ENCODE measurements around the gene ADRA1B. TPM values are rescaled to one million over a fixed set of nuclear protein-coding genes. Genes with fewer than 3 reads are reported as not detected.
A peak's percentile ranks its signal among the peaks of the same experiment; 100 is the strongest.
"Not testable (repeated sequence)": the region's sequence is repeated elsewhere in the genome, so short reads cannot be mapped to it uniquely, and the experiment has no call there.

The ADRA1B gene
- total RNA-seq, 1 experiment from 2014 or later = not detected

DNA sequence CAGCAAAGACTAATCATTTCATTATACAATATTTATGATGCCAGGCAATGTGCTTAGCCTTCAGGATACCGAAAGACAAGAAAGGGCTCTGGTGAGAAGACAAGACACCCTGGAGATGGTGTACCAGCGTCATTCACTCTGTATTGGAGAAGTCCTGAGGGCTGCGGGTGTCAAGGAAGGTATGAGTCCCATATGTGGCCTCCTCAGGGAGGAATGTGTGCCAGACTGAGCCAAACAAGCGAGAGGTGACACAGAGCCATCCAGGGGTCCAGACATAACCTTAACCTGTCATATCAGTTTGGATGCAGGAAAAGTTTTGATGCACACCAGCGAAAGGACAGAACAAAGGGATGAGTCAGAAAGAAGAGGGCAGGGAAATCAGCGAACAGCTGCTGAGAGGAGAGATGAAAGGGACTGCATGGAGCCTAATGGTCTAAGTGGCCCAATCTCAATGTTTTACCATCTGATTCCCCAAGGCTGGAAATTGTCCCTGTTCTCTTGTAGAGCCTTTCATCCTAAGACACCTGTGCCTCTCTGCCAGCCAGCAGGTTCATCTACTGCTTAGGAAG, 38.9 kb downstream of the ADRA1B start:
- DNase-seq = peak in 1 of 2 experiments; percentile 16
- H3K27me3 ChIP-seq = peaks cover 6% of the 10 kb centered on the region; the same call in 1 of the 2 replicates
- H3K4me3 ChIP-seq = no peak overlapping the region
- H3K27ac ChIP-seq = no peak overlapping the region
- no peaks in the 10 kb centered on the region for H3K4me1 ChIP-seq
- no peaks in the 10 kb centered on the region for H3K36me3 ChIP-seq
- H3K9me3 ChIP-seq (replicated peaks) = no peaks in the 10 kb centered on the region

DNA sequence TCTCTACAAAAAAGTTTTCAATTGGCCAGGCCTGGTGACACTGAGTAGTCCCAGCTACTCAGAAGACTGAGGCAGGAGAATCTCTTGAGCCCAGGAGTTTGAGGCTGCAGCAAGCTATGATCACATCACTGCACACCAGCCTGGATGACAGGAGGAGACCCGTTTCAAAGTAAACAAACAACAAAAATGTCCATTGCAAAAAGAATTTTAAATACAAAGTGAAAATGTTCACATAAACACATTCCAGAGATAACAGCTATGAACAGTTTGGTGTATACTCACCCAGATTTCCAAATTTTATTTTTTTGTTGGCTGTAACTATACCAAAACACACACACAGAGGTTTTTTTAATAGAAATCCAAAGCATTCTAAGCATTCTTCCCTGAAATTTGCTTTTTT, 39.8 kb downstream of the ADRA1B start:
- DNase-seq = no peak
- Histone ChIP-seq H3K9me3 (replicated peaks) (no peaks in the 10 kb centered on the region), H3K27ac (no peak overlapping the region), H3K36me3 (no peaks in the 10 kb centered on the region), H3K27me3 (peaks cover 8% of the 10 kb centered on the region), H3K4me1 (no peaks in the 10 kb centered on the region), H3K4me3 (no peak overlapping the region)

DNA sequence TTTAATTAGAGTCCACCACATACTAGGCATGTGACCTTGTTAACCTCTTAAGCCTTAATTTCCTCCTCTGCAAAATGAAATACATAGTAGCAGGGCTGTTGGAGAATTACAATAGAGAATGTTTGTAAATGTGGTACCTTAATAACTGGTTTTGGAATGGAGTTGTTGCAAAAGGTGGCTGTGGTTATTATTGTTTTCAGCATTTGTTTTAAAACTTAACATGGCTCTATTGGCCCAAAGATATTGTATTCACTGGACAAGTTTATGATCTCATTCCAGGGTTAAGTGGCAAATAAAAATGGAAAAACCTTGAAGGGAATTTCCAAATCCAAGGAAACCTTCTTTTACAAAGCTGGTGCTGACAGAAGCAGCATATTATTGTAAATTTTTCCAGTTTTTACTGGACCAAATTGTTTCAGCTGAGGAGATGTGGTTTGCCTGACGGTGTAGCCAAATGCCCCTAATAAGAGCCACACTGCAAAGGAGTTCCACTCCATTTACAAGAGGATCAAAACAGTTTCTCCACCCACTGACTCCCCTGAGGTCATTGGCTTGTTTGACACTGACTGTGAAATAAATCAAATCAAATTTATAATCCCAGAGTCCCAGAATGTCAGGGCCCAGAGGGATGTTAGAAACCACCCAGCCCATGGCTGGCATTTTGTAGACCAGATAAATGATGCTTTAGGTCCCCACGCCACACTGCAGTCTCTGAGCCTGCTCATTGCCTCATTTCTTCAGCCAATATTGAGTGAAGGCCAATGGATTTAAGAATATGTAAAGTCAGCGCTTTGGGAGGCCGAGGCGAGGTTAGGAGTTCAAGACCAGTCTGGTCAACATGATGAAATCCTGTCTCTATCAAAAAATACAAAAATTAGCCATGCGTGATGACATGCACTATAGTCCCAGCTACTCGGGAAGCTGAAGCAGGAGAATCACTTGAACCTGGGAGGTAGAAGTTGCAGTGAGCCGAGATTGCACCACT, 45.2 kb downstream of the ADRA1B start:
- H3K4me3 ChIP-seq = no peak overlapping the region
- no peaks in the 10 kb centered on the region for H3K36me3 ChIP-seq
- DNase-seq = no peak
- no peaks in the 10 kb centered on the region for H3K4me1 ChIP-seq
- H3K27ac ChIP-seq = no peak overlapping the region
- H3K9me3 ChIP-seq (replicated peaks) = no peaks in the 10 kb centered on the region
- H3K27me3 ChIP-seq = peaks cover 2% of the 10 kb centered on the region

DNA sequence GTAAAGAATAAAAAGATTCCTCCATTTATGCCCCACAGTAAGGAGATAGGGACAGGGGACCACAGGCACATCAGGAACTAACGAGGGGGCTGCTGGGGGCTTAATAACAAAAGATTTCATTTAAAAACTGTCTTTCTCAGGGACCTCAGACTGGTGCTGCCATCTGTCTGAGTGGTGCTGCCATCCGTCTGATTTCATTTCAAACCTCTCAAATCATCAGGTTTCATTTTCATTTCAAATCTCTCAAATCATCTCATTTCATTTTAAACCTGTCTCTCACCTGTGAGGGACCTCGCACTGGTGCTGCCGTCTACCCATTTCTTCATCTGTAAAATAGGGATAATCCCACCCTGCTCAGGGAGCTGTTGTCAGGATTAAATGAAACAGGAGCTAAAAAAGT, 45.9 kb downstream of the ADRA1B start:
- H3K4me3 ChIP-seq = no peak overlapping the region
- no peaks in the 10 kb centered on the region for H3K9me3 ChIP-seq (replicated peaks)
- DNase-seq = no peak
- no peaks in the 10 kb centered on the region for H3K4me1 ChIP-seq
- H3K27ac ChIP-seq = no peak overlapping the region
- no peaks in the 10 kb centered on the region for H3K36me3 ChIP-seq
- peaks cover 2% of the 10 kb centered on the region for H3K27me3 ChIP-seq

DNA sequence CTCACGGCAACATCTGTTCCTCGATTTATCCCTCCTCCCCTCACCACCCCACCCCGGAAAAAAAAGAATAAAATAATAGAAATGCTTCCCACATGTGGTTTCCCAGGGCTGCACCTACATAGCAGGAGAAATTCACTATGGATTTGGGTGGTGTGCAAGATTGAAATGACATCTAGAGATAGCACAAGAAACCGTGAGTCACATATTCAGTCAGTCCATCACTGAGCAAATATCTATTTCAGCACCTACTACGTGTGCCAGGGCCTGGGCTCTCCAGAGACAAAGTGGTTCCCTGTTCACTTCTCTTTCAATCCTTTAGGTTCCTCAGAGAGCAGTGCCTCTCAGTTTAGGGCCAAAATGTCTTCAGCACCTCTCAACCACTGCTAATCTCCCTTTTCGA, 47.7 kb downstream of the ADRA1B start:
- no peaks in the 10 kb centered on the region for H3K9me3 ChIP-seq (replicated peaks)
- no peaks in the 10 kb centered on the region for H3K36me3 ChIP-seq
- H3K27me3 ChIP-seq = peaks cover 2% of the 10 kb centered on the region
- DNase-seq = no peak
- H3K4me3 ChIP-seq = no peak overlapping the region
- H3K27ac ChIP-seq = no peak overlapping the region
- H3K4me1 ChIP-seq = no peaks in the 10 kb centered on the region

DNA sequence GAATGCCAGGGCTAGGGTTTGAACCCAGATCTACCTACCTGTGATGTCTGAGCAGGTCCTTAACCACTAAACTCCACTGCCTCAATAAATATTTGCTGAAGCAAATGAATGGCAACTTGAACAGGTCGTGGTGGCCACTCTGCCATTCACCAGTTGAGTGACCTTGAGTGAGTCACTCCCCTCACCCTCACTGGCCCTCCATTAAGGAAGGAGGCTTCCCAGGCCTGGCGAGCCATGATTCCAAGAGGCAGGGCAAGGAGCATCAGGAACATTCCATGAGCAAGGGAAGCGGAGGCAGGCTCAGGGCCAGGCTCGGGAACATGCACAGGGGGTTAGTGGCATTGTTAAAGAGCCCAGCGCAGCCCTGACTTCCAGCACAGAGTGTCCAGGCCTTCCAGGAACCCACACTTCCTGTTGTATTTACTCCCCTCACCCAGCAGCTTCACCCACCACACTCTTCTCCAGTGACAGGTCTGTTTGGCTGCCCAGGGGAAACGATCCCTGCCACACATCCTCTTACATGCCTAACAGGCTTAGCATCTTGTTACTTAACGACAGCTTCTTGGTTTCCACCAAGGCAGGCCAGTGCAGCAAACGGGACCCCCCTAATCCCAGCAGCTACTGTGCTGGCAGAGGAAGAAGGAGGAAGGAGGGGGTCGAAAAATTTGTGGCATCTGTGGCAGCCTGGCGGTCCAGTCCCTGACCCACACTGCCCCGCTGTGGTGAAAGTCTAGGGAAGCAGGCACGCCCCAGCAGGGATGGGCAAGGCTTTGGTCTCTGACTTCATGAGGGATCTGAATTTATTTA, 49.0 kb downstream of the ADRA1B start:
- Histone ChIP-seq H3K27ac (no peak overlapping the region), H3K36me3 (no peaks in the 10 kb centered on the region), H3K4me1 (no peaks in the 10 kb centered on the region), H3K27me3 (peaks cover 2% of the 10 kb centered on the region), H3K9me3 (replicated peaks) (no peaks in the 10 kb centered on the region), H3K4me3 (no peak overlapping the region)
- DNase-seq = peak; percentile 49 to 68

DNA sequence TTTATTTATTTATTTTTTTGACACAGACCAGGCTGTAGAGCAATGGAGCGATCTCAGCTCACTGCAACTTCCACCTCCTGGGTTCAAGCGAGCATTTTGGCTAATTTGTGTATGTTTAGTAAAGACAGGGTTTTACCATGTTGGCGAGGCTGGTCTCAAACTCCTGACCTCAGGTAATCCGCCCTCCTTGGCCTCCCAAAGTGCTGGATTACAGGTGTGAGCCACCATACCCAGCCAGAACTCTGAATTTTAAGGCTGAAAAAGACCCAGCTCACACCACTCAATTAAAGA, 49.5 kb downstream of the ADRA1B start:
- not testable (repeated sequence) for DNase-seq; H3K36me3 ChIP-seq; H3K27me3 ChIP-seq; H3K27ac ChIP-seq; H3K4me3 ChIP-seq; H3K9me3 ChIP-seq (replicated peaks); H3K4me1 ChIP-seq

DNA sequence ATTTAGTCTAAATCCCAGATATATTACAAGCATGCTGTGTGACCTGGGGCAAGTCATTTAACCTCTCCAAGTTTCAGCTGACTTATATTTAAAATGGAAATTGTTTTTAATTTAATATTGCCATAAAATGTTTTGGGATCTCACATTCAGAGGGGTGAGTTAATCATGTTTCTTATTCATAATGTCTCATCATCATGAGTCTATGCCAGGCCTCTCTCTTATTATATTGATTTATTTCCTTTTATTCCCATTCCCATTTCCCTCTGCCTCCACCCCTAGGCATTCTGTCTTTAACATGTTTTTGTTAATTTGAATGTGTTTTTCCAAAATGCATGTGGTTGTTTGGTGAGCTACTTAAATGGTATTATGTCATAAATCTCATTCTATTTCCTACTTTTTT, 53.7 kb downstream of the ADRA1B start:
- no peak for DNase-seq
- H3K36me3 ChIP-seq = no peaks in the 10 kb centered on the region
- no peaks in the 10 kb centered on the region for H3K9me3 ChIP-seq (replicated peaks)
- no peaks in the 10 kb centered on the region for H3K4me1 ChIP-seq
- H3K27me3 ChIP-seq = no peaks in the 10 kb centered on the region; the same call in 1 of the 2 replicates
- no peak overlapping the region for H3K4me3 ChIP-seq
- H3K27ac ChIP-seq = no peak overlapping the region

DNA sequence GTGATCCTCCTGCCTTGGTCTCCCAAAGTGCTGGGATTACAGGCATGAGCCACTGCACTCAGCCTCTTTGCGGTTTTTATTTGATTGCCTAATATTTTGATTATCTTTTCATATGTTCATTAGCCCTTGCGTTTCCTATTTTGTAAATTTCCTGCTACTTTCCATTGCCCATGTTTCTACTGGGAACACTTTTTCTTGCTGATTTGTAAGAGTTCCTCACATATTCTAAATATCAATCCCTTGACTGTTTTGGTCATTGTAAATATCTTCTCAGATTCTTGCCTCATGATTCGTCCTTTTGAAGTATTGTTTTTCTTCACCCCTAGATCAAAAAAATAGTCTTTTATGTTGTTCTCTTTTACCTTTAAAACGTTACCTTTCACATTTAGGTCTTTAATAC, 54.8 kb downstream of the ADRA1B start:
- Histone ChIP-seq H3K27me3 (no peaks in the 10 kb centered on the region; the same call in 1 of the 2 replicates), H3K36me3 (no peaks in the 10 kb centered on the region), H3K4me1 (0 out of 2 replicates have a peak, but pooled peaks cover 4% of the 10 kb centered on the region), H3K4me3 (no peak overlapping the region), H3K27ac (no peak overlapping the region), H3K9me3 (replicated peaks) (no peaks in the 10 kb centered on the region)
- DNase-seq = no peak

DNA sequence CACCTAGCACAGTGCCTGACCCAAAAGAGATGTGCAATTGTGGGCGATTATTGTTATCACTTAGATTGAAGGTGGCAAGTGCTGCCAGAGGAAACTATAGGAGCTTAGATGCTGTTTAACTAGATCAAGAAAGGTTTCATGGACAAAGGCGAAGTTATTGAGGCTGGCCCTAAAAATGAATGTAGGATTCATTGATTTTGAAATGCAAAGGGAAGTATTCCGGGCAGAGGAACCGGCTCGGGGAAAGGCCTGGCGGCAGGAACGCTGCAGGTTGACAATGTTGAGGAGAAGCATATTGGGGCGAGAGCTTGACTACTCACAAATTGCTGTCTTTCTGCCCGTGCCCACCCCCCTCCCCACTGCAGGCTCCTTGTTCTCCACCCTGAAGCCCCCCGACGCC, 55.2 kb downstream of the ADRA1B start:
- no peak for DNase-seq
- H3K4me1 ChIP-seq = 0 out of 2 replicates have a peak, but pooled peaks cover 4% of the 10 kb centered on the region
- no peak overlapping the region for H3K27ac ChIP-seq
- no peak overlapping the region for H3K4me3 ChIP-seq
- no peaks in the 10 kb centered on the region for H3K36me3 ChIP-seq
- H3K27me3 ChIP-seq = no peaks in the 10 kb centered on the region; the same call in 1 of the 2 replicates
- H3K9me3 ChIP-seq (replicated peaks) = no peaks in the 10 kb centered on the region

DNA sequence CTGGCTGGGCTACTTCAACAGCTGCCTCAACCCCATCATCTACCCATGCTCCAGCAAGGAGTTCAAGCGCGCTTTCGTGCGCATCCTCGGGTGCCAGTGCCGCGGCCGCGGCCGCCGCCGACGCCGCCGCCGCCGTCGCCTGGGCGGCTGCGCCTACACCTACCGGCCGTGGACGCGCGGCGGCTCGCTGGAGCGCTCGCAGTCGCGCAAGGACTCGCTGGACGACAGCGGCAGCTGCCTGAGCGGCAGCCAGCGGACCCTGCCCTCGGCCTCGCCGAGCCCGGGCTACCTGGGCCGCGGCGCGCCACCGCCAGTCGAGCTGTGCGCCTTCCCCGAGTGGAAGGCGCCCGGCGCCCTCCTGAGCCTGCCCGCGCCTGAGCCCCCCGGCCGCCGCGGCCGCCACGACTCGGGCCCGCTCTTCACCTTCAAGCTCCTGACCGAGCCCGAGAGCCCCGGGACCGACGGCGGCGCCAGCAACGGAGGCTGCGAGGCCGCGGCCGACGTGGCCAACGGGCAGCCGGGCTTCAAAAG, 55.7 kb downstream of the ADRA1B start:
- DNase-seq = no peak
- Histone ChIP-seq H3K27ac (no peak overlapping the region), H3K27me3 (no peaks in the 10 kb centered on the region; the same call in 1 of the 2 replicates), H3K4me3 (no peak overlapping the region), H3K9me3 (replicated peaks) (no peaks in the 10 kb centered on the region), H3K4me1 (0 out of 2 replicates have a peak, but pooled peaks cover 4% of the 10 kb centered on the region), H3K36me3 (no peaks in the 10 kb centered on the region)

DNA sequence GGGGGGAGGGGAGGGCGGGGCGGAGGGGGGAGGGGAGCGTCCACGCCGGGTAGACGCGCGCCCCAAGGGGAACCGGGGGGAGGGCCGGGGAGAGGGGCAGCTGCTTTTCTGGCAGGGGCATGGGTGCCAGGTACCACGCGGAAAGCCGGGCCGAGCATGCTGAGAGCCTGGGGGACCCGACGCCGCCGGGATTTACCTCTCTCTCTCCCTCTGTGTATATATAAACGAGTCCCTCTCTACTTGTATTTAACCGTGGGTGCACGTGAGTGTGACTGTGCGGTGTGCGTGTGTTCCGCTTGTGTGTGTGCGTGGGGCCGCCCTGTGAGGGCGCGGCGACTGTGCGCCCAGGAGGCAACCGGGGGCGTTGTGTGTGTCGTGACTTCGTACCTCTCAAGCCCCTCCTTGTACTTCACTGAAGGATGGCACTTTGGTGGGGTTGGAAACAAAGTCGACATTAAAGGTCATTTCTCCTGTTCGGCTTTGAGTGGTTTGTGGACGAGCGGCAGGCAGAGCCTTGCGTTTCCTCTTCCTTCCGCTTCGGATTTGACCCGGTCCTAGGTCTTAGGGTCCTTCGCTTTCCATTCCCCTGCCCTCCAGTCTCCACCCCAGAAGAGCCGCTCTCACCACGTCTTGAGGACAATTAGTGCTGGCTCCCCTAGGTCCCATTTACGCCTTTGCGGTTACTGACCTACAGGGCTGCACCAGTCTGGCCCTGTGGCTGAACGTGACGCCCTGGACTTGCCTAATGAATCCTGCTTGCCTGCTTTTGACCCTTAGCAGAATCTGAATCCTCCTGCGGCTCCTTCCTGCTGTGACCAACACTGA, 56.5 kb downstream of the ADRA1B start:
- no peak for DNase-seq
- Histone ChIP-seq H3K36me3 (no peaks in the 10 kb centered on the region), H3K4me1 (0 out of 2 replicates have a peak, but pooled peaks cover 4% of the 10 kb centered on the region)

DNA sequence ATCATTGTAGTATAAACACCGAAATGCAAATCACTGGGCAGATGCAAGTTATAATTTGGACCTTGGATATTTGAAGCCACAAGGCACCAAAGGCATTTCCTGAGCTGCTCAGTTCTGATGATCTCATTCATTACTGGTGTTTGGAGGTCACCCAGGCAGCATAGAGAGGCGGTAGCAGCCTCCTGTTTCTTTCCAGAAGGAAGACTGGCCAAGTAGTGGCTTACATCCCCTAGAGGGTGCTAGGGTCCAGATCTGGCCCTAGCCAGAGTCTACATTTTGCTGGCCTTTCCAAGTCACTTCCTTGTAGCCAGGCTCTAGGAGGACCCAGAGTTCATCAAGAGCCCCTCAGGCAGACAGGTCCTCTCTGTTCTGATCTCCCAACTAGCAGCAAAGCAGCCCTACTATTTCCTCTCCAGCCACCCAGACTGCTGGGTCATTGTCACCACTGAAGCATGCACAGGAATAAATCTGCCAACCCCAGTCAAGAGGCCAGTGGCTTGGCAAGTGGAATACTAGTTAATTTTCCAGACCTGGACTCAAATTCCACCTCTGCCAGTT, 59.3 kb downstream of the ADRA1B start:
- Histone ChIP-seq H3K4me3 (no peak overlapping the region), H3K27ac (no peak overlapping the region), H3K9me3 (replicated peaks) (no peaks in the 10 kb centered on the region), H3K4me1 (0 out of 2 replicates have a peak, but pooled peaks cover 4% of the 10 kb centered on the region), H3K27me3 (no peaks in the 10 kb centered on the region), H3K36me3 (no peaks in the 10 kb centered on the region)
- peak; percentile 24 to 26 for DNase-seq

More for the DNA sequence above, 56.5 kb downstream of the ADRA1B start:
- no peaks in the 10 kb centered on the region for H3K9me3 ChIP-seq (replicated peaks)
- H3K4me3 ChIP-seq = no peak overlapping the region
- no peak overlapping the region for H3K27ac ChIP-seq
- no peaks in the 10 kb centered on the region for H3K27me3 ChIP-seq

DNA sequence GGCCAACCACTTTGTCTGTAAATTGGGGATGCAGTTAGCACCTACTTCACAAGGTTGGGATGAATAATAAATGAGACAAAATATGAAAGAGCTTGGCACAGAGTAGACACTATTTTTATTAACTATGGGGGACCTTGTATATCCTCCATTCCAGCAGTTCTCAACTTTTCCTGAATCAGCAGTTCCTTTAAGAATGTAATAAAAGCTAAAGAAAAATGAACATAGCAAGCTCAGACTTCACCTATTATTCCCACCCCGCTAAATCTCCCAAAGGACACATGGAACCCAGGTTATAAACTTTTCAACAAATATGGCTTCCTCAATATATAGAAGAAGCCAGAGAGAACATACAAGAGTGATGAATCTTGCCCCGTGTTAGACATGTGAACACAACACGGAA, 60.6 kb downstream of the ADRA1B start:
- DNase-seq = no peak
- H3K36me3 ChIP-seq = no peaks in the 10 kb centered on the region
- no peaks in the 10 kb centered on the region for H3K27me3 ChIP-seq
- no peak overlapping the region for H3K27ac ChIP-seq
- no peak overlapping the region for H3K4me3 ChIP-seq
- 0 out of 2 replicates have a peak, but pooled peaks cover 4% of the 10 kb centered on the region for H3K4me1 ChIP-seq
- H3K9me3 ChIP-seq (replicated peaks) = no peaks in the 10 kb centered on the region

Data from SJCRH30 (cell line).